Measurements from ENCODE around the gene MTG2.

GRCh38 chr20:62234339-62234738, 51.5 kb downstream of the MTG2 start:
- TF ChIP-seq CTCF (conservative IDR thresholded peaks at IDR 0.05; ENCODE audit: low read depth, low read length) (no peak), EZH2 (IDR thresholded peaks at IDR 0.05; ENCODE audit: low read length, unreplicated experiment) (no peak)

Measured in PC-3 (cell line).